C1 segment of cervical spinal cord (tissue), 14 donors: ENCODE data around the gene EHD4.
A peak's percentile ranks its signal among the peaks of the same experiment; 100 is the strongest.

ENCODE experiments used
- DNase-seq, 14 donors: peaks; one replicate each; lab custom pipeline; 2025; lab: John Stamatoyannopoulos, UW

The EHD4 gene

DNA sequence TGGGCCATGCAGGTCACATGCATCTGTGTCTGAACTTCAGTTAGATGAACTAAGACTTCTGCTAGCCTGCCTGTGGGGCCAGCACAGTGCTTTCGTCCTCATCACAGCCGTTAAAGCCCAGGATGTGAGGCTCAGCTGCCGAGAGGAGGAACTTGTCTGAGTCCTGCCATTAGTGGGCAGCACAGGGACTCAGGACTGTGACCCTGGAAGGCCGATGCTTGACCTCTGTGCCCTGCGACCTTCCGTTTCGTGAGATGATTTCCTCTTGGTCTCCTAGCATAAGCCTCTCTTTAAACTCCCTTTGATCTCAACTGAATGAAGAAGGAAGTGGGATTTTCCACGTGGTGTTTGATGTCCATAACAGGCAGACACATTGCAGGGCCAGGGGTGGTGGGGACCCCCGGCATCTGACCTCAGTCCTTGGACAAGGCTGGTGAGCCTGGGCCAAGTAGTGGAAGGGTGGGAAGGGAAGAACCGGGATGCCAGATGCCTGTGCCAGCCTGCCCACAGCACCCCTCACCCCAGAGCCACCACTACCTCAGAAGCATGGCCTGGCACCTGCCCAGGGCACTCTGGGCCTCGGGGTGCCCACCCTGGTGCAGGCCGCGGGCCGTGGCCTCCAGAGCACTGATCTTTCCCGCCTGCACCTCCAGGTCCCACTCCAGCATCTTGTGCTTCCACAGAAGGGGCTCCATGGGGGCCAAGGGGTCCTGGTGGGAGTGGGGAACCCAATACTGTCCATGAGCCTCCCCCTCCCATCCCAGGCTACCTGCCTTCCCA is 112.1 kb downstream of the EHD4 start:
- DNase-seq, result no peak

GRCh38 chr15:41858756-41859155 is 113.6 kb downstream of the EHD4 start:
- no peak for DNase-seq

- DNase-seq, result no peak
Observed at GRCh38 chr15:41857316-41857715, 115.0 kb downstream of the EHD4 start.

- no peak for DNase-seq
Observed at GRCh38 chr15:41856716-41857115, 115.6 kb downstream of the EHD4 start.

DNA sequence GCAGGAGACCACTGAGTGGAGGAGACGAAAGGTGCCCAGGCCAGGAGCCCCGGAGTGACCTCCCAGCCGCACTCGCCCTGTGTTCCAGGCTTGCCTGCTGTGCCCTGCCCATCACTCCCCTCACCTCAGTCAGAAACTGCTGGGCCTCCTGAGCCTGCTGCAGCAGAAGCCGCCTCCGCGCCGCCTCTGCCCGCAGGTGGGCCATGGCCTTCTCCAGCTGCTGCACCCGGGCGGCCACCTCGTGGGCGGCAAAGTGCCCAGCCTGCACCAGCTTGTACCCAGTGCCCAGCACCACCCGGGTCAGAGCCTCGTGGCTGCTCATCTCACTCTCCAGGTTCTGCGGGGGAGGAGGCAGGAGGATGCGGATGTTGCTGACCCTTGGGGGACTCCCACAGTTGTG is 116.1 kb downstream of the EHD4 start:
- no peak for DNase-seq

- DNase-seq, result no peak
Observed at GRCh38 chr15:41855261-41855961, 116.9 kb downstream of the EHD4 start.

DNA sequence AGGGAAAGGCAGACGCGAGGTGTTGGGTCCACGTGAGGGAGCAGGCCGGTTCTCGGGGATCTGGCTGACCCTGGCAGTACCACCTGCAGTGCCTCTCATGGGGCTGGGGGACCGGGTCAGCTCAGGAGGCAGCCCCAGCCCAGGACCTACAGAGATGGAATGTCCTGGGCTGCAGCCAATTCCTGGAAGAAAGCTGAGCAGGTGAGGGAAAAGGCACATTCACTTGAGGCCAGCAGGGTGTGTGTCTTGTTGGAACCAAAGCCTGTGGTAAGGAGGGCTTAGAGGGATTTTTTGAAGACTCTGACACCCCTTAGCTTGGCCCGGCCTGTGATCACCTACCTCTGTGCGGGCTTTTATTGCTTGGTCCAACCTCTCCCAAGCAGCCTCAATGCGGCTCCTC is 117.9 kb downstream of the EHD4 start:
- DNase-seq, result no peak

DNA sequence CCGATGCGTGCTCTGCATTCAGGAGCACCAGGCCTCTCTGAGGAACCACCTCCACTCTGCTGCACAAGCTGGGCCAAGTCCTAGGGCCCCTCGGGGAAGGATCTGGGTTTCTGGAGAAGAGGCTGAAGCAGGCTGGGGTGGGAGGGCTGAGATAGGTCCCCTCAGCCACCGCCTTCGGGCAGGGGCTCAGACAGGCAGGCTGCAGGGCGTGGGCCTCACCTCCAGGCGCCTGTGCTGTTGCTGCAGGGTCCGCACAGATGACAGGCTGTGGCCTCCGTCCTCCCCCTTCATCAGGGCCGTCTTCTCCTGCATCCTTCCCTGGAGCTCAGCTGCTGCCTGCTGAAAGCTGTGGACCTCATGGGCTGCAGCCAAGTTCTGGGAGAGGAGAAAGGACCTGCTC is 118.5 kb downstream of the EHD4 start:
- DNase-seq, result no peak

GRCh38 chr15:41852736-41853590 is 119.4 kb downstream of the EHD4 start:
- DNase-seq, result no peak

DNA sequence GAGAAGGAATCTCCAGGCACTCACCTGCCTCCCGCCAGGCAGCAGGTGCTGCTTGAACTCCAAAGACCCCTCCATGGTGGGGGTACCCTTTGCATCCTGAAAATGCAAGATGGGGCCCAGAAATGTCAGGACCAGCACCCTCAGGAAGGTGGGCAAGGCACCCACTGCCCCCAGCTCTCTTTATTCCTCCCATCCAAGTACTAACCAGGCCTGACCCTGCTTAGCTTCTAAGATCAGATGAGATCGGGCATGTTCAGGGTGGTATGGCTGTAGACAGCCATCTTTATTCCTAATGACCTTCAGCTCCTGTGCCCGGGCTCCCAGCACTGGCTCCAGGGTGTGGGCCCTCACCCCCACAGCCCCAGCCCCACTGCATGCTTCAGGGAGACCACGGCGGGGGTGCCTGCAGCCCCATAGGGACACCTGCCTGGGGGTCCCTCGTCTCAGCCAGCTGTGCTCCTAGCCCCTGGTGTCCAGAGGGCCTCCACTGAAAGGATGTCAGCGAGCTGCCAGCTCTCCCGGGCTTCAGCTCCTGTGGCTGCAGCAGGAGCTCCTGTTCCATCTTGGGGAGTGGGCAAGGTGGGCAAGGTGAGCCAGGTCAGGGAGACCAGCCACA is 120.5 kb downstream of the EHD4 start:
- no peak for DNase-seq

GRCh38 chr15:41851167-41851523 is 121.2 kb downstream of the EHD4 start:
- peak in 1 of 14 donors; percentile 24 for DNase-seq

- DNase-seq, result no peak
Observed at GRCh38 chr15:41850482-41851166, 121.7 kb downstream of the EHD4 start.

DNA sequence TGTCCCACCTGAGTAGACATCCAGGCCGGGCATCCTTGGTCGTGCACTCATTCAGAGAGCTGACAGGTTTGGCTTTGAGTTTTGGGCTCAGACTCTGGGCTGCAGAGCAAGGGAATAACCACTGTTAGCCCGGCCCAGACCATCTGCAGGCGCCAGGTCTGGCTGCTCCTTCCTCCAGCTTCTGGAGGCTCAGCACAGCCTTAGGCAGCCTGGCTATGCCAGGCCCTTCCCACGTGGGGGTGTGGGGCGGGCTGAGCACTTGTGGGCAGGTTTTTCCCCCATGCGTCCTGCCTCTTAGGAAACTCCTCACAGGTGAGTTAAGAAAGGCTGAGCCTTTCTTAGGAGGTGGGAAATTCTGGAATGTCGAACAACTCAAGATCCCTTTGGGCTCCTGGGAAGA is 122.5 kb downstream of the EHD4 start:
- peak in 1 of 14 donors; percentile 52 for DNase-seq

- DNase-seq, result no peak
Observed at GRCh38 chr15:41849204-41849603, 123.2 kb downstream of the EHD4 start.

GRCh38 chr15:41848631-41849030 is 123.7 kb downstream of the EHD4 start:
- DNase-seq, result no peak

- peak in 2 of 14 donors; percentile 9 to 86 for DNase-seq
Observed at GRCh38 chr15:41847981-41848380, 124.4 kb downstream of the EHD4 start.

- no peak for DNase-seq
Observed at GRCh38 chr15:41847206-41847605, 125.2 kb downstream of the EHD4 start.
